ENCODE data around the gene MICU1.

The MICU1 gene

GRCh38 chr10:72322280-72323058, 303.4 kb downstream of the MICU1 start:
- Histone ChIP-seq H3K27me3 (ENCODE audit: control insufficient read depth in 1 of 2, insufficient read depth in 2 of 2, low read length in 2 of 2) (no peaks in the 10 kb centered on the region), H3K4me3 (ENCODE audit: low read length in 2 of 2) (no peak overlapping the region), H3K36me3 (ENCODE audit: control insufficient read depth in 2 of 2, insufficient read depth in 2 of 2, low read length in 2 of 2) (no peaks in the 10 kb centered on the region), H3K4me1 (ENCODE audit: control insufficient read depth, insufficient read depth, low read length) (peaks cover 32% of the 10 kb centered on the region), H3K27ac (ENCODE audit: low read length) (no peak overlapping the region), H3K9ac (ENCODE audit: low read length in 2 of 2) (no peak overlapping the region), H3K9me3 (ENCODE audit: control insufficient read depth in 2 of 2, low read length in 2 of 2) (no peaks in the 10 kb centered on the region)

GRCh38 chr10:72322030-72322279, 303.9 kb downstream of the MICU1 start:
- Histone ChIP-seq H3K27me3 (ENCODE audit: control insufficient read depth in 1 of 2, insufficient read depth in 2 of 2, low read length in 2 of 2) (no peaks in the 10 kb centered on the region), H3K4me3 (ENCODE audit: low read length in 2 of 2) (no peak overlapping the region), H3K36me3 (ENCODE audit: control insufficient read depth in 2 of 2, insufficient read depth in 2 of 2, low read length in 2 of 2) (no peaks in the 10 kb centered on the region), H3K9me3 (ENCODE audit: control insufficient read depth in 2 of 2, low read length in 2 of 2) (no peaks in the 10 kb centered on the region), H3K9ac (ENCODE audit: low read length in 2 of 2) (no peak overlapping the region), H3K27ac (ENCODE audit: low read length) (no peak overlapping the region), H3K4me1 (ENCODE audit: control insufficient read depth, insufficient read depth, low read length) (peaks cover 35% of the 10 kb centered on the region)

DNA sequence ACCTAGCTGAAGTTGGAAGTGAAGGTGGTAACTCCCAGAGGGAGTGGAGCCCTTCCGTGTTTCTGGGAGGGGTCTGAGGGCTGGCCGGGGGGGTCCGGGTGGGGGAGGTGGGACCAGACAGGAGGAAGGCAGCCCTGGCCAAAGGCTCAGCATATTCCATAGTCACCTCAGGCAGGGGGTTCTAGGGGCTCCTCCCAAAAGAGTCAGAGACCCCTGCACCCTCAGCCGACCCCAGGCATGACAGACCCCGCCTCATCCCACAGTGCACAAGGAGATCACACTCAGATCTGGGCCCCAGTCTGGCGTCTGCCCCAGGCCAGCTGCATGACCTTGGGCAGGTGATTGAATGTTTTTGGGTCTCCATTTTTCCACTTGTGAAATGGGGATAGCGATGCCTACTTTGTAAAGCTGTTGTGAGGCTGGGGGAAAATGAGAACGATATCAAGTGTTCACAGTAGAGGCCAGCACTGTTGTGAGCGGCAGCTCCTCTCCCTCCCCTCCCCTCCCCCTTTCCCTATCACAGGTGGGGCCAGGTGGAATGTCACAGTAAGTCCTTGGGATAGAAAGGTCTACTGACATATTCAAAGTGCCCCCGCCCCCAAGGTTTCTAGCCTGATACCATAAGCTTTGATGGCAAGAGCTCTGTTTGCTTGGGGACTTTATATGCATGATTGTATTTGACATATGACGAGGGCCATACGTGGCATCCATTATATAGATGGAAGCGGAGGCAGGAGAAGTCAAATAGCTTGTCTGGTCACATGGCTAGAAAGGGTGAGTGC, 304.4 kb downstream of the MICU1 start:
- H3K9ac ChIP-seq (ENCODE audit: low read length in 2 of 2): no peak overlapping the region
- no peaks in the 10 kb centered on the region for H3K9me3 ChIP-seq (ENCODE audit: control insufficient read depth in 2 of 2, low read length in 2 of 2)
- peaks cover 39% of the 10 kb centered on the region for H3K4me1 ChIP-seq (ENCODE audit: control insufficient read depth, insufficient read depth, low read length)
- H3K27ac ChIP-seq (ENCODE audit: low read length): no peak overlapping the region
- no peaks in the 10 kb centered on the region for H3K27me3 ChIP-seq (ENCODE audit: control insufficient read depth in 1 of 2, insufficient read depth in 2 of 2, low read length in 2 of 2)
- H3K36me3 ChIP-seq (ENCODE audit: control insufficient read depth in 2 of 2, insufficient read depth in 2 of 2, low read length in 2 of 2): no peaks in the 10 kb centered on the region
- H3K4me3 ChIP-seq (ENCODE audit: low read length in 2 of 2): no peak overlapping the region

DNA sequence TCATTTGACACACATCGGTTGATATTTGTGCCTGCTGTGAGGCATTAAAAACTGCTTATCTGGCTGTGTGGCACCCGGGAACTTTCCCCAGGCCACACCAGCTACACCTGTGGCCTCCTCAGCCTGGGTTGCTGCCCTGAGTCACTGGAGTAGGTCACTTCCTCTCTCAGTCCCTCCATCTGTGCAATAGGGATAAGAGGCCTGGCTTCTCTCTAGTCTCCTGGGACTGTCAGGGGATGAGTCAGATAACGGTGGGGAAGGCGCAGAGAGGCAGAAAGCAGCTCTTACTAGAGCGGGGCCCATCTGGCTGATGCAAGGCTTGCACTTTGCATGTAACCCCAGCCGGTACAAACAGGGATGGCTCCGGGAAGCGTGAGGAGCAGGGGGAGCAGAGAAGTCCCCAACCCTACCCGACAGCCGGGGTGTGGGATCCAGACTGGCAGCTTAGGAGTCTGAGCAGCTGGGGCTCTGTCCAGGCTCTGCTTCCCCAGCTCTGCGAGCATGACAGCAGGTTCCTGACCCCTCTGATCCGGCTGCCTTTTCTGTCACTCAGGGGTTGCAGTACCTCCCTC, 305.1 kb downstream of the MICU1 start:
- Histone ChIP-seq H3K9ac (ENCODE audit: low read length in 2 of 2) (peak overlapping the region in 1 of 2 donors; percentile 75), H3K4me3 (ENCODE audit: low read length in 2 of 2) (no peak overlapping the region), H3K36me3 (ENCODE audit: control insufficient read depth in 2 of 2, insufficient read depth in 2 of 2, low read length in 2 of 2) (no peaks in the 10 kb centered on the region), H3K27ac (ENCODE audit: low read length) (peak overlapping the region; percentile 66), H3K27me3 (ENCODE audit: control insufficient read depth in 1 of 2, insufficient read depth in 2 of 2, low read length in 2 of 2) (no peaks in the 10 kb centered on the region), H3K9me3 (ENCODE audit: control insufficient read depth in 2 of 2, low read length in 2 of 2) (no peaks in the 10 kb centered on the region), H3K4me1 (ENCODE audit: control insufficient read depth, insufficient read depth, low read length) (peaks cover 46% of the 10 kb centered on the region)

- peaks cover 48% of the 10 kb centered on the region for H3K4me1 ChIP-seq (ENCODE audit: control insufficient read depth, insufficient read depth, low read length)
- H3K4me3 ChIP-seq (ENCODE audit: low read length in 2 of 2): peak overlapping the region; percentile 68 to 75
- no peaks in the 10 kb centered on the region for H3K9me3 ChIP-seq (ENCODE audit: control insufficient read depth in 2 of 2, low read length in 2 of 2)
- peak overlapping the region; percentile 66 for H3K27ac ChIP-seq (ENCODE audit: low read length)
- H3K27me3 ChIP-seq (ENCODE audit: control insufficient read depth in 1 of 2, insufficient read depth in 2 of 2, low read length in 2 of 2): no peaks in the 10 kb centered on the region
- peak overlapping the region; percentile 47 to 75 for H3K9ac ChIP-seq (ENCODE audit: low read length in 2 of 2)
- no peaks in the 10 kb centered on the region for H3K36me3 ChIP-seq (ENCODE audit: control insufficient read depth in 2 of 2, insufficient read depth in 2 of 2, low read length in 2 of 2)
These were observed 306.2 kb downstream of the MICU1 start for GRCh38 chr10:72319416-72320254.

DNA sequence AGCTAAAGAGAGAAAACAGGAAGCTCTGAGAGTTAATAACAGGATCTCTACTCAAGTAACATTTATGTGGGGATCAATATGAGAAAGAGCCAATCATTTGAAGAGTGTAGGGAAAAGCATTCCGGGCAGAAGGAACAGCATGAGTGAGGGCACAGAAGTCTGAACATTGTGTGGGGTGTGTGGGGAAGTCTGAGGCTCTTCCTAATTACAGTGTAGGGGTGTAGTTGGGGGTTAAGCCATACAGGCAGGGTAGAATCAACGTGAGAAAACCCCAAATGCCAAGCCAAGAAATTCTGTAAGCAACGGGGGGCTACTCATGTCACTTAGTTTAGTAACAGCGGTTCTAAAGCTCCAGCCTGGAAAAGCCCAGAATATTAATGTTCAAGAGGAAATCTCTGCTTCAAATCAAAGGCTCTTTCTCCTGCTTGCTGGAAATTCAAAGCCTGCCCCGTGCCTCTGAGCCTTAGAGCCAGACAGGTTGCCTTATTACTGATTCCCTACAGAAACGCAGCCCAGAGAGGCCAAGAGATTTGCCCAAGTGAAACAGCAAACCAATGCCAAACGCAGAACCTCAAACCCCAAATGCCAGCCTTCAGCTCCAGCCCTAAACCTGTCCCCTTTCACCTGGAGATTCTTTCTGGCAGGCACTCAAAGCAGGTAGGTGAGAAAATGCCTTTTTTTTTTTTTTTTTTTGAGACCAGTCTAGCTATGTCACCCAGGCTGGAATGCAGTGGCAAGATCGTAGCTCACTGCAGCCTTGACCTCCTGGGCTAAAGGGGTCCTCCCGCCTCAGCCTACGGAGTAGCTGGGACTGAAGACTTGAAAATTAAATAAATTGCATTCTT, 307.2 kb downstream of the MICU1 start:
- peak overlapping the region; percentile 66 for H3K27ac ChIP-seq (ENCODE audit: low read length)
- H3K9ac ChIP-seq (ENCODE audit: low read length in 2 of 2): peak overlapping the region in 1 of 2 donors; percentile 74
- peaks cover 47% of the 10 kb centered on the region for H3K4me1 ChIP-seq (ENCODE audit: control insufficient read depth, insufficient read depth, low read length)
- no peaks in the 10 kb centered on the region for H3K36me3 ChIP-seq (ENCODE audit: control insufficient read depth in 2 of 2, insufficient read depth in 2 of 2, low read length in 2 of 2)
- H3K4me3 ChIP-seq (ENCODE audit: low read length in 2 of 2): peak overlapping the region; percentile 48 to 75
- no peaks in the 10 kb centered on the region for H3K27me3 ChIP-seq (ENCODE audit: control insufficient read depth in 1 of 2, insufficient read depth in 2 of 2, low read length in 2 of 2)
- H3K9me3 ChIP-seq (ENCODE audit: control insufficient read depth in 2 of 2, low read length in 2 of 2): no peaks in the 10 kb centered on the region
